ENCODE data around the gene GMDS.

Gene GMDS

DNA sequence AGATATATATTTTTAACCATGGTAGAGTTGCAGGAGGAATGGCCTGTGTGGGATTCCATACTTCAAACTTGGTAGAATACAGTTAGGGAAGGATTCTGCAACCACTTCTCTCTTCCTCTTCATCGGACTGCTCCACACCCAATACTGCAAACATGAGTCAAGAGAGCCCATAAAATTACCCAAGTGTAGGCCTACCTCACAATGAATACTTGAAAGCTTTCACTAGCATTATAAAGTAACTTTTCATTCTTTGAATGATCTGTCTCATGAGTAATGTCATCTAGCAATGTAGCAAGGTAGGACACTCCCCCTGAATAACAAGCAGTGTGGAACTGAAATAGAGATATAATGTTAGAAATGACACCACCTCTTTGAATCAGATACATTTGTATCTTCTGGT is 556.3 kb downstream of the GMDS start:
- TF ChIP-seq CTCF (IDR thresholded peaks at IDR 0.05; ENCODE audit: low read depth, low read length), result no peak
- TF ChIP-seq EZH2phosphoT487 (IDR thresholded peaks at IDR 0.05; ENCODE audit: low read depth), result no peak
- peaks cover 7% of the 10 kb centered on the region for H3K36me3 ChIP-seq (replicated peaks; ENCODE audit: low read depth, low read length)
- H4K20me1 ChIP-seq (ENCODE audit: insufficient read depth, low read length), result no peaks in the 10 kb centered on the region
- no peak overlapping the region for H3K9ac ChIP-seq (ENCODE audit: low read length)
- H3K4me2 ChIP-seq (ENCODE audit: low read length), result no peak overlapping the region
- no peak overlapping the region for H3K4me3 ChIP-seq (ENCODE audit: low read length)
- H3K79me2 ChIP-seq (ENCODE audit: low read length), result no peaks in the 10 kb centered on the region
- no peak overlapping the region for H2AFZ ChIP-seq (ENCODE audit: low read depth, low read length)
- no peaks in the 10 kb centered on the region for H3K27me3 ChIP-seq (ENCODE audit: low read depth, low read length)
- no peak overlapping the region for H3K27ac ChIP-seq (ENCODE audit: low read length)
- H3K9me3 ChIP-seq (ENCODE audit: insufficient read depth, low read length), result no peaks in the 10 kb centered on the region
- H3K4me1 ChIP-seq (ENCODE audit: low read length), result peaks cover 20% of the 10 kb centered on the region

- H3K9me3 ChIP-seq (ENCODE audit: insufficient read depth, low read length), result no peaks in the 10 kb centered on the region
- H3K9ac ChIP-seq (ENCODE audit: low read length), result no peak overlapping the region
- H4K20me1 ChIP-seq (ENCODE audit: insufficient read depth, low read length), result no peaks in the 10 kb centered on the region
- no peak overlapping the region for H2AFZ ChIP-seq (ENCODE audit: low read depth, low read length)
- H3K79me2 ChIP-seq (ENCODE audit: low read length), result no peaks in the 10 kb centered on the region
- H3K27me3 ChIP-seq (ENCODE audit: low read depth, low read length), result no peaks in the 10 kb centered on the region
- H3K36me3 ChIP-seq (replicated peaks; ENCODE audit: low read depth, low read length), result peaks cover 7% of the 10 kb centered on the region
- no peak overlapping the region for H3K4me3 ChIP-seq (ENCODE audit: low read length)
- H3K4me2 ChIP-seq (ENCODE audit: low read length), result no peak overlapping the region
- no peak overlapping the region for H3K27ac ChIP-seq (ENCODE audit: low read length)
- peaks cover 20% of the 10 kb centered on the region for H3K4me1 ChIP-seq (ENCODE audit: low read length)
- TF ChIP-seq EZH2phosphoT487 (IDR thresholded peaks at IDR 0.05; ENCODE audit: low read depth) (no peak), CTCF (IDR thresholded peaks at IDR 0.05; ENCODE audit: low read depth, low read length) (no peak)
Measured at GRCh38 chr6:1688396-1688795, 557.0 kb downstream of the GMDS start.

DNA sequence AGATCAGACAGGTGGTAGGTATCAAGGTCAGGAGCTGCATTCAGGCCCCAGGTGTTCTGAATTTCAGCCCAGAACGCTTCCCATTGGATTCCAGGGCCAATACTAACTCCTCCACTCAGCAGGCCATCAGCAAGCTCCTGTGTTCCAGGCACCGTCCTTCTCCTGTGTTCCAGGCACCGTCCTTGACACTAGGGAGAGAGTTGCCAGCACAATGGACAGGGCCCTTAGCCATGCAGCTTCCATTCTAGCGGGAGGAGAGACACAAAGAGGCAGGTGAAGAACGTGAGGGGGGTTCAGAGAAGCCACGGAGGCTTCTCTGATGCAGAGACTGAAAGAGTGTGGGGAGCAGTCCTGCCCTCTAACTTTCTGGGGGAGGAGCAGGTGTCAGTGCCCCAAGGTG is 558.0 kb downstream of the GMDS start:
- Histone ChIP-seq H2AFZ (ENCODE audit: low read depth, low read length) (no peak overlapping the region), H3K27ac (ENCODE audit: low read length) (no peak overlapping the region), H3K9me3 (ENCODE audit: insufficient read depth, low read length) (no peaks in the 10 kb centered on the region), H3K36me3 (replicated peaks; ENCODE audit: low read depth, low read length) (no peaks in the 10 kb centered on the region), H3K79me2 (ENCODE audit: low read length) (no peaks in the 10 kb centered on the region), H3K4me3 (ENCODE audit: low read length) (no peak overlapping the region), H3K27me3 (ENCODE audit: low read depth, low read length) (no peaks in the 10 kb centered on the region), H3K4me1 (ENCODE audit: low read length) (peaks cover 20% of the 10 kb centered on the region), H4K20me1 (ENCODE audit: insufficient read depth, low read length) (no peaks in the 10 kb centered on the region), H3K4me2 (ENCODE audit: low read length) (no peak overlapping the region), H3K9ac (ENCODE audit: low read length) (no peak overlapping the region)
- TF ChIP-seq CTCF (IDR thresholded peaks at IDR 0.05; ENCODE audit: low read depth, low read length) (no peak), EZH2phosphoT487 (IDR thresholded peaks at IDR 0.05; ENCODE audit: low read depth) (no peak)

GRCh38 chr6:1686117-1687098 is 559.0 kb downstream of the GMDS start:
- H3K9ac ChIP-seq (ENCODE audit: low read length), result no peak overlapping the region
- TF ChIP-seq CTCF (IDR thresholded peaks at IDR 0.05; ENCODE audit: low read depth, low read length) (peak; percentile 31; the same call in 1 of the 2 replicates), EZH2phosphoT487 (IDR thresholded peaks at IDR 0.05; ENCODE audit: low read depth) (no peak)
- H2AFZ ChIP-seq (ENCODE audit: low read depth, low read length), result no peak overlapping the region
- no peaks in the 10 kb centered on the region for H3K27me3 ChIP-seq (ENCODE audit: low read depth, low read length)
- no peaks in the 10 kb centered on the region for H4K20me1 ChIP-seq (ENCODE audit: insufficient read depth, low read length)
- H3K9me3 ChIP-seq (ENCODE audit: insufficient read depth, low read length), result no peaks in the 10 kb centered on the region
- H3K27ac ChIP-seq (ENCODE audit: low read length), result no peak overlapping the region
- H3K79me2 ChIP-seq (ENCODE audit: low read length), result no peaks in the 10 kb centered on the region
- no peaks in the 10 kb centered on the region for H3K36me3 ChIP-seq (replicated peaks; ENCODE audit: low read depth, low read length)
- H3K4me3 ChIP-seq (ENCODE audit: low read length), result no peak overlapping the region
- no peak overlapping the region for H3K4me2 ChIP-seq (ENCODE audit: low read length)
- peaks cover 20% of the 10 kb centered on the region for H3K4me1 ChIP-seq (ENCODE audit: low read length)

Data from OCI-LY3 (cell line).